H9 (cell line): ENCODE results near the gene ADH7. TPM values are rescaled to one million over a fixed set of nuclear protein-coding genes. Genes with fewer than 3 reads are reported as not detected.

Source experiments
- DNase-seq: peaks from one replicate; pipeline ENCODE4 v3.0.0-alpha.2; 2017
- H2AFZ ChIP-seq: one replicate; pipeline ENCODE4 v1.6.1; 2013; ENCODE audit warnings: mild to moderate bottlenecking, low read length, control low read depth, moderate library complexity
- H2AK5ac ChIP-seq: 2 replicates; pipeline ENCODE4 v1.6.1; 2013; ENCODE audit warnings: low read length, control low read depth, mixed read lengths; ENCODE audit not compliant: insufficient read length
- H2BK120ac ChIP-seq: one replicate; pipeline ENCODE4 v1.6.1; 2013; ENCODE audit warnings: low read depth, mild to moderate bottlenecking, low read length, control low read depth, inconsistent platforms; ENCODE audit not compliant: poor library complexity, severe bottlenecking
- H2BK12ac ChIP-seq: 2 replicates; pipeline ENCODE4 v1.6.1; 2013; ENCODE audit warnings: low read length, control low read depth, mixed read lengths, low read depth; ENCODE audit not compliant: insufficient read length
- H2BK15ac ChIP-seq: 2 replicates; pipeline ENCODE4 v1.6.1; 2013; ENCODE audit warnings: low read depth, low read length, control low read depth
- H2BK20ac ChIP-seq: one replicate; pipeline ENCODE4 v1.6.1; 2013; ENCODE audit warnings: low read depth, mild to moderate bottlenecking, low read length, control low read depth, inconsistent platforms; ENCODE audit not compliant: poor library complexity, severe bottlenecking
- H2BK5ac ChIP-seq: 2 replicates; pipeline ENCODE4 v1.6.1; 2013; ENCODE audit warnings: low read length, control low read depth, mixed read lengths; ENCODE audit not compliant: insufficient read length
- H3K14ac ChIP-seq: 2 replicates; pipeline ENCODE4 v1.6.1; 2013; ENCODE audit warnings: low read length, control low read depth; ENCODE audit not compliant: insufficient read depth
- H3K18ac ChIP-seq: 2 replicates; pipeline ENCODE4 v1.6.1; 2013; ENCODE audit warnings: low read depth, mild to moderate bottlenecking, mixed read lengths, low read length, control low read depth; ENCODE audit not compliant: insufficient read length
- H3K23ac ChIP-seq: 2 replicates; pipeline ENCODE4 v1.6.1; 2013; ENCODE audit warnings: low read length, control low read depth, mixed read lengths, low read depth; ENCODE audit not compliant: insufficient read length
- H3K23me2 ChIP-seq: 2 replicates; pipeline ENCODE4 v1.6.1; 2013; ENCODE audit warnings: low read depth, mild to moderate bottlenecking, mixed read lengths, low read length, control low read depth; ENCODE audit not compliant: insufficient read length, poor library complexity, severe bottlenecking
- H3K27ac ChIP-seq: 2 replicates; pipeline ENCODE4 v1.5.1; 2013; ENCODE audit warnings: low read length, control low read depth, mixed read lengths, low read depth; ENCODE audit not compliant: insufficient read length
- H3K27me3 ChIP-seq: 2 replicates; pipeline ENCODE4 v1.6.1; 2013; ENCODE audit warnings: low read length, control low read depth, inconsistent platforms; ENCODE audit not compliant: insufficient read depth
- H3K4ac ChIP-seq: 2 replicates; pipeline ENCODE4 v1.6.1; 2013; ENCODE audit warnings: low read depth, mild to moderate bottlenecking, control low read depth, inconsistent platforms, low read length, moderate library complexity
- H3K4me1 ChIP-seq: 2 replicates; pipeline ENCODE4 v1.6.1; 2013; ENCODE audit warnings: low read length, control low read depth, inconsistent platforms; ENCODE audit not compliant: insufficient read depth
- H3K4me2 ChIP-seq: 2 replicates; pipeline ENCODE4 v1.6.1; 2013; ENCODE audit warnings: low read length, control low read depth, mixed read lengths; ENCODE audit not compliant: insufficient read length, insufficient read depth
- H3K56ac ChIP-seq: 2 replicates; pipeline ENCODE4 v1.6.1; 2013; ENCODE audit warnings: low read depth, mild to moderate bottlenecking, mixed read lengths, low read length, control low read depth; ENCODE audit not compliant: insufficient read length
- H3K79me1 ChIP-seq: 2 replicates; pipeline ENCODE4 v1.6.1; 2013; ENCODE audit warnings: low read depth, mild to moderate bottlenecking, moderate library complexity, low read length, control low read depth, inconsistent platforms; ENCODE audit not compliant: insufficient read depth, poor library complexity, severe bottlenecking
- H3K79me2 ChIP-seq: 2 replicates; pipeline ENCODE4 v1.6.1; 2013; ENCODE audit warnings: low read length, control low read depth, inconsistent platforms; ENCODE audit not compliant: insufficient read depth
- H3K9ac ChIP-seq: 2 replicates; pipeline ENCODE4 v1.6.1; 2013; ENCODE audit warnings: low read length, control low read depth, mixed read lengths; ENCODE audit not compliant: insufficient read length; ENCODE audit errors: extremely low read depth
- H3K9me3 ChIP-seq: one replicate; pipeline ENCODE4 v1.6.1; 2013; ENCODE audit warnings: low read depth, low read length, inconsistent platforms; ENCODE audit not compliant: control insufficient read depth
- H3T11ph ChIP-seq: one replicate; pipeline ENCODE4 v1.6.1; 2013; ENCODE audit warnings: mild to moderate bottlenecking, low read length, control low read depth, inconsistent platforms
- H4K20me1 ChIP-seq: one replicate; pipeline ENCODE4 v1.6.1; 2013; ENCODE audit not compliant: control insufficient read depth, insufficient read length, insufficient read depth
- H4K5ac ChIP-seq: 2 replicates; pipeline ENCODE4 v1.6.1; 2013; ENCODE audit warnings: low read depth, mild to moderate bottlenecking, mixed read lengths, low read length, control low read depth; ENCODE audit not compliant: insufficient read length
- H4K8ac ChIP-seq: replicated peaks from 2 replicates; pipeline ENCODE4 v1.6.1; 2013; ENCODE audit warnings: low read length, control low read depth, mixed read lengths, low read depth; ENCODE audit not compliant: insufficient read length
- H4K91ac ChIP-seq: 2 replicates; pipeline ENCODE4 v1.6.1; 2013; ENCODE audit warnings: low read depth, mild to moderate bottlenecking, moderate library complexity, mixed read lengths, low read length, control low read depth; ENCODE audit not compliant: insufficient read length
- H3K27ac Mint-ChIP-seq, 3 experiments: 2 replicates in 2 of 3; 3 replicates in 1 of 3; pipeline ENCODE4 v1.8.0; 2020 to 2021; ENCODE audit warnings: mixed read lengths in 3 of 3, mild to moderate bottlenecking in 1 of 3, moderate library complexity in 1 of 3
- H3K27me3 Mint-ChIP-seq: 2 replicates; pipeline ENCODE4 v1.8.0; 2021; ENCODE audit warnings: low read depth, mild to moderate bottlenecking, moderate library complexity, mixed read lengths
- H3K36me3 Mint-ChIP-seq, 3 experiments: 2 replicates in 2 of 3; 3 replicates in 1 of 3; pipeline ENCODE4 v1.8.0; 2020 to 2021; ENCODE audit warnings: low read depth in 3 of 3, mixed read lengths in 3 of 3; ENCODE audit not compliant: insufficient read depth in 1 of 3
- H3K4me1 Mint-ChIP-seq, 2 experiments: 2 replicates each; pipeline ENCODE4 v1.8.0; 2020; ENCODE audit warnings: mixed read lengths in 2 of 2
- H3K4me3 Mint-ChIP-seq, 2 experiments: 2 replicates in 1 of 2; 3 replicates in 1 of 2; pipeline ENCODE4 v1.8.0; 2020 to 2021; ENCODE audit warnings: mild to moderate bottlenecking in 2 of 2, mixed read lengths in 2 of 2, moderate library complexity in 1 of 2
- H3K9me3 Mint-ChIP-seq, 2 experiments: 2 replicates in 1 of 2; 3 replicates in 1 of 2; pipeline ENCODE4 v1.8.0; 2020; ENCODE audit warnings: mild to moderate bottlenecking in 2 of 2, mixed read lengths in 2 of 2, moderate library complexity in 1 of 2
- WGBS: extraction: QIAGEN DNeasy Blood & Tissue Kit; methylation state at CpG from one replicate; pipeline ENCODE4 v1.1.7; 2013; ENCODE audit warnings: missing lambda C conversion rate, low lambda C conversion rate, mixed read lengths; ENCODE audit not compliant: insufficient read length; ENCODE audit errors: extremely low coverage; 5-methylcytosine and 5-hydroxymethylcytosine counted together
- total RNA-seq: library from RNA; stranded (reverse); gene quantifications from 2 replicates; pipeline ENCODE4 v1.2.1, GENCODE V29; 2021
- TF ChIP-seq, protein P1 (sequence below): fragments of 200-600 bp; sonication (generic); conservative IDR thresholded peaks from 3 replicates; pipeline ENCODE4 v1.8.0; 2021; ENCODE audit warnings: antibody characterized with exemption, mild to moderate bottlenecking

ADH7 gene
- total RNA-seq, 1 experiment from 2014 or later = not detected

DNA sequence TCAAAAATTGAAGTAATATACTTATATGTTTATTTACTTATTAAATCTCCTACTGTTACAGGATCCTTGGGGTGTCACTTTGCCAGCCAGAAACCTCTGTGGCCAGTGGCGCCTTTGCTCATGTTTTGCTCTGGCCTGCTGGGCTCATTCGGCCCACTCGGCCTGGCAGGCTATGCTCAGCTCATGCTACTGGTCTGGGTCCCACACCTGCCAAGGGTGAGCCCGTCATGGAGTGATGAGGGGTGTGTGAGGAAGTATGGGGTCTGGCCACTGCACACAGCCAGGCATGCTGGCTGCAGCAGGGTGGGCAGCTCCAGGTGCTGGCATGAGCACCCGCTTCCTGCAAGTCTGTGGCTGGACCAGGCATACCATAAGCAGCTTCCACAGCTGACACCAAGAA is 25.1 kb downstream of the ADH7 start:
- no peaks in the 10 kb centered on the region for H3K79me2 ChIP-seq
- no peaks in the 10 kb centered on the region for H3K79me1 ChIP-seq
- no peaks in the 10 kb centered on the region for H4K20me1 ChIP-seq
- H3K4me1 Mint-ChIP-seq = peaks cover 4% of the 10 kb centered on the region in 2 experiments
- H2BK12ac ChIP-seq = no peak overlapping the region
- H4K8ac ChIP-seq = no peak overlapping the region
- WGBS = no CpG with 5 or more reads among the region's 5 CpGs
- H2BK120ac ChIP-seq = no peak overlapping the region
- H3K27me3 Mint-ChIP-seq = no peaks in the 10 kb centered on the region
- H4K91ac ChIP-seq = no peak overlapping the region
- H3K4ac ChIP-seq = no peak overlapping the region
- TF ChIP-seq, protein P1, sequence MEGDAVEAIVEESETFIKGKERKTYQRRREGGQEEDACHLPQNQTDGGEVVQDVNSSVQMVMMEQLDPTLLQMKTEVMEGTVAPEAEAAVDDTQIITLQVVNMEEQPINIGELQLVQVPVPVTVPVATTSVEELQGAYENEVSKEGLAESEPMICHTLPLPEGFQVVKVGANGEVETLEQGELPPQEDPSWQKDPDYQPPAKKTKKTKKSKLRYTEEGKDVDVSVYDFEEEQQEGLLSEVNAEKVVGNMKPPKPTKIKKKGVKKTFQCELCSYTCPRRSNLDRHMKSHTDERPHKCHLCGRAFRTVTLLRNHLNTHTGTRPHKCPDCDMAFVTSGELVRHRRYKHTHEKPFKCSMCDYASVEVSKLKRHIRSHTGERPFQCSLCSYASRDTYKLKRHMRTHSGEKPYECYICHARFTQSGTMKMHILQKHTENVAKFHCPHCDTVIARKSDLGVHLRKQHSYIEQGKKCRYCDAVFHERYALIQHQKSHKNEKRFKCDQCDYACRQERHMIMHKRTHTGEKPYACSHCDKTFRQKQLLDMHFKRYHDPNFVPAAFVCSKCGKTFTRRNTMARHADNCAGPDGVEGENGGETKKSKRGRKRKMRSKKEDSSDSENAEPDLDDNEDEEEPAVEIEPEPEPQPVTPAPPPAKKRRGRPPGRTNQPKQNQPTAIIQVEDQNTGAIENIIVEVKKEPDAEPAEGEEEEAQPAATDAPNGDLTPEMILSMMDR = no peak
- H2BK20ac ChIP-seq = no peak overlapping the region
- no peak overlapping the region for H3K56ac ChIP-seq
- H3K27ac ChIP-seq = no peak overlapping the region
- H3K27ac Mint-ChIP-seq = no peak overlapping the region
- no peak overlapping the region for H3K4me2 ChIP-seq
- no peaks in the 10 kb centered on the region for H3K23me2 ChIP-seq
- H3K4me1 ChIP-seq = no peaks in the 10 kb centered on the region; the same call in 1 of the 2 replicates
- H3K4me3 Mint-ChIP-seq = no peak overlapping the region
- H3K14ac ChIP-seq = no peak overlapping the region
- no peaks in the 10 kb centered on the region for H3K9me3 Mint-ChIP-seq
- H2AK5ac ChIP-seq = no peak overlapping the region
- H3K18ac ChIP-seq = no peak overlapping the region
- no peak overlapping the region for H3K23ac ChIP-seq
- H3K36me3 Mint-ChIP-seq = no peaks in the 10 kb centered on the region
- no peaks in the 10 kb centered on the region for H3K9me3 ChIP-seq
- no peak overlapping the region for H2BK5ac ChIP-seq
- no peak overlapping the region for H4K5ac ChIP-seq
- no peak overlapping the region for H2AFZ ChIP-seq
- DNase-seq = no peak
- H3T11ph ChIP-seq = no peak overlapping the region
- H3K9ac ChIP-seq = no peak overlapping the region
- no peak overlapping the region for H2BK15ac ChIP-seq
- no peaks in the 10 kb centered on the region for H3K27me3 ChIP-seq
